Astrocyte (in vitro differentiated cells and primary cell): ENCODE results near the gene EGLN3. TPM values are rescaled to one million over a fixed set of nuclear protein-coding genes. Genes with fewer than 3 reads are reported as not detected.

Source experiments
- DNase-seq: peaks from one replicate; pipeline ENCODE4 v3.0.0-alpha.2; 2010; ENCODE audit warnings: low read depth
- FAIRE-seq: peaks from 2 replicates; lab custom pipeline; 2011; peaks lifted over from hg19 to GRCh38; lab: Jason Lieb, UNC
- H2AFZ ChIP-seq: 2 replicates; pipeline ENCODE4 v1.6.0; 2012; ENCODE audit warnings: low read depth, low read length, inconsistent platforms
- H3K27ac ChIP-seq: 2 replicates; pipeline ENCODE4 v1.5.1; 2011; ENCODE audit warnings: low read depth, low read length, inconsistent platforms
- H3K27me3 ChIP-seq: 2 replicates; pipeline ENCODE4 v1.6.0; 2011; ENCODE audit warnings: low read length, inconsistent platforms; ENCODE audit not compliant: insufficient read depth
- H3K36me3 ChIP-seq: 2 replicates; pipeline ENCODE4 v1.5.1; 2011; ENCODE audit warnings: low read length, inconsistent platforms; ENCODE audit not compliant: insufficient read depth
- H3K4me1 ChIP-seq: 2 replicates; pipeline ENCODE4 v1.5.1; 2011; ENCODE audit warnings: low read length, inconsistent platforms; ENCODE audit not compliant: insufficient read depth
- H3K4me2 ChIP-seq: 2 replicates; pipeline ENCODE4 v1.6.0; 2012; ENCODE audit warnings: low read length, inconsistent platforms
- H3K4me3 ChIP-seq: 2 replicates; pipeline ENCODE4 v1.5.1; 2011; ENCODE audit warnings: low read depth, mild to moderate bottlenecking, low read length, inconsistent platforms; ENCODE audit not compliant: insufficient read depth
- H3K79me2 ChIP-seq: 2 replicates; pipeline ENCODE4 v1.6.0; 2012; ENCODE audit warnings: mild to moderate bottlenecking, low read length, inconsistent platforms; ENCODE audit not compliant: insufficient read depth
- H3K9ac ChIP-seq: 2 replicates; pipeline ENCODE4 v1.6.0; 2012; ENCODE audit warnings: mild to moderate bottlenecking, low read length, inconsistent platforms
- H3K9me3 ChIP-seq: 2 replicates; pipeline ENCODE4 v1.5.1; 2012; ENCODE audit warnings: low read depth, mild to moderate bottlenecking, low read length, inconsistent platforms; ENCODE audit not compliant: insufficient read depth
- H4K20me1 ChIP-seq: 2 replicates; pipeline ENCODE4 v1.6.0; 2012; ENCODE audit warnings: low read length, inconsistent platforms; ENCODE audit not compliant: insufficient read depth
- H3K27ac Mint-ChIP-seq: one replicate; pipeline ENCODE4 v1.8.0; 2021; ENCODE audit warnings: mild to moderate bottlenecking, mixed read lengths; ENCODE audit not compliant: unreplicated experiment
- H3K27me3 Mint-ChIP-seq: one replicate; pipeline ENCODE4 v1.8.0; 2021; ENCODE audit warnings: low read depth, mixed read lengths; ENCODE audit not compliant: unreplicated experiment
- H3K36me3 Mint-ChIP-seq: one replicate; pipeline ENCODE4 v1.8.0; 2021; ENCODE audit warnings: low read depth, mixed read lengths; ENCODE audit not compliant: unreplicated experiment
- H3K4me1 Mint-ChIP-seq: one replicate; pipeline ENCODE4 v1.8.0; 2021; ENCODE audit warnings: low read depth, mixed read lengths; ENCODE audit not compliant: unreplicated experiment
- H3K4me3 Mint-ChIP-seq: one replicate; pipeline ENCODE4 v1.8.0; 2021; ENCODE audit warnings: mild to moderate bottlenecking, moderate library complexity, mixed read lengths; ENCODE audit not compliant: unreplicated experiment
- H3K9me3 Mint-ChIP-seq: one replicate; pipeline ENCODE4 v1.8.0; 2021; ENCODE audit warnings: mild to moderate bottlenecking, mixed read lengths; ENCODE audit not compliant: unreplicated experiment
- EZH2 ChIP-seq: IDR thresholded peaks from 2 replicates; pipeline ENCODE4 v1.6.1; 2012; ENCODE audit warnings: mild to moderate bottlenecking, low read length, inconsistent platforms; ENCODE audit not compliant: insufficient read depth
- total RNA-seq: library from RNA; stranded (reverse); gene quantifications from 2 replicates; pipeline ENCODE4 v1.2.1, GENCODE V29; 2021
- TF ChIP-seq, protein P1 (sequence below): IDR thresholded peaks from 2 replicates; pipeline ENCODE4 v1.5.1; 2011; ENCODE audit warnings: low read depth, mild to moderate bottlenecking, inconsistent platforms, low read length, moderate library complexity; ENCODE audit not compliant: insufficient read depth

The EGLN3 gene
- total RNA-seq, 1 donor from 2014 or later, result 13.3 TPM

GRCh38 chr14:33987565-33988080 is 36.7 kb upstream of the EGLN3 start:
- Histone ChIP-seq H3K9me3 (peaks cover 4% of the 10 kb centered on the region), H3K79me2 (no peaks in the 10 kb centered on the region), H2AFZ (no peak overlapping the region), H4K20me1 (no peaks in the 10 kb centered on the region), H3K4me3 (no peak overlapping the region), H3K9ac (no peak overlapping the region), H3K27me3 (no peaks in the 10 kb centered on the region), H3K4me2 (no peak overlapping the region), H3K4me1 (peaks cover 16% of the 10 kb centered on the region), H3K27ac (no peak overlapping the region), H3K36me3 (no peaks in the 10 kb centered on the region)
- FAIRE-seq (no peak), DNase-seq (no peak)
- TF ChIP-seq, protein P1, sequence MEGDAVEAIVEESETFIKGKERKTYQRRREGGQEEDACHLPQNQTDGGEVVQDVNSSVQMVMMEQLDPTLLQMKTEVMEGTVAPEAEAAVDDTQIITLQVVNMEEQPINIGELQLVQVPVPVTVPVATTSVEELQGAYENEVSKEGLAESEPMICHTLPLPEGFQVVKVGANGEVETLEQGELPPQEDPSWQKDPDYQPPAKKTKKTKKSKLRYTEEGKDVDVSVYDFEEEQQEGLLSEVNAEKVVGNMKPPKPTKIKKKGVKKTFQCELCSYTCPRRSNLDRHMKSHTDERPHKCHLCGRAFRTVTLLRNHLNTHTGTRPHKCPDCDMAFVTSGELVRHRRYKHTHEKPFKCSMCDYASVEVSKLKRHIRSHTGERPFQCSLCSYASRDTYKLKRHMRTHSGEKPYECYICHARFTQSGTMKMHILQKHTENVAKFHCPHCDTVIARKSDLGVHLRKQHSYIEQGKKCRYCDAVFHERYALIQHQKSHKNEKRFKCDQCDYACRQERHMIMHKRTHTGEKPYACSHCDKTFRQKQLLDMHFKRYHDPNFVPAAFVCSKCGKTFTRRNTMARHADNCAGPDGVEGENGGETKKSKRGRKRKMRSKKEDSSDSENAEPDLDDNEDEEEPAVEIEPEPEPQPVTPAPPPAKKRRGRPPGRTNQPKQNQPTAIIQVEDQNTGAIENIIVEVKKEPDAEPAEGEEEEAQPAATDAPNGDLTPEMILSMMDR, result no peak
- no peak for TF ChIP-seq EZH2
- peaks cover 26% of the 10 kb centered on the region for H3K4me1 Mint-ChIP-seq
- H3K4me3 Mint-ChIP-seq, result no peak overlapping the region
- peaks cover 7% of the 10 kb centered on the region for H3K9me3 Mint-ChIP-seq
- H3K27me3 Mint-ChIP-seq, result no peaks in the 10 kb centered on the region
- H3K36me3 Mint-ChIP-seq, result peaks cover 2% of the 10 kb centered on the region
- H3K27ac Mint-ChIP-seq, result peak overlapping the region; percentile 50

GRCh38 chr14:33986804-33987203 is 35.9 kb upstream of the EGLN3 start:
- peak overlapping the region; percentile 66 for H2AFZ ChIP-seq
- H3K9ac ChIP-seq, result no peak overlapping the region
- H3K4me2 ChIP-seq, result peak overlapping the region; percentile 14
- no peaks in the 10 kb centered on the region for H3K27me3 ChIP-seq
- no peaks in the 10 kb centered on the region for H3K36me3 ChIP-seq
- no peak overlapping the region for H3K27ac ChIP-seq
- Mint-ChIP-seq H3K27ac (peak overlapping the region; percentile 50), H3K9me3 (peaks cover 7% of the 10 kb centered on the region), H3K4me3 (no peak overlapping the region), H3K27me3 (no peaks in the 10 kb centered on the region), H3K36me3 (peaks cover 2% of the 10 kb centered on the region), H3K4me1 (peaks cover 24% of the 10 kb centered on the region)
- no peaks in the 10 kb centered on the region for H4K20me1 ChIP-seq
- DNase-seq, result peak; percentile 97
- H3K9me3 ChIP-seq, result peaks cover 4% of the 10 kb centered on the region
- FAIRE-seq, result peak; percentile 94
- H3K4me3 ChIP-seq, result no peak overlapping the region
- H3K79me2 ChIP-seq, result no peaks in the 10 kb centered on the region
- TF ChIP-seq, protein P1, result no peak
- TF ChIP-seq EZH2, result no peak
- H3K4me1 ChIP-seq, result peaks cover 16% of the 10 kb centered on the region

DNA sequence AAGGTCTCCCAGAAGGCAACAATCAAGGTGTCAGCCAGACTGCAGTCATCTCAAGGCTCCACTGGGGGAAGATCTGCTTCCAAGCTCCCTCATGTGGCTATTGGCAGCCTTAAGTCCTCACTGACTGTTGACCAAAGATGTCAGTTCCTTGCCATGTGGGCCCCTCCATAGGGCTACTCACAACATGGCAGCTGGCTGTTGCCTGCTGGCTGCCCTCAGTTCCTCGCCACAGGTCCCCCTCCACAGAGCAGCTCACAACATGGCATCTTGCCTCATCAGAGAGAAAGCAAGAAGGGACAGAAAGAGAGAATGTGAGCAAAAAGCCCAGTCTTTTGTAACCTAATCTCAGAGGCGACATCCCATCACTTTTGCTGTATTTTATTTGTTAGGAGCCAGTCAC is 34.4 kb upstream of the EGLN3 start:
- Histone ChIP-seq H3K27me3 (no peaks in the 10 kb centered on the region), H4K20me1 (no peaks in the 10 kb centered on the region), H3K9ac (no peak overlapping the region), H3K4me3 (no peak overlapping the region), H2AFZ (no peak overlapping the region), H3K4me2 (no peak overlapping the region), H3K4me1 (peaks cover 13% of the 10 kb centered on the region), H3K9me3 (peaks cover 4% of the 10 kb centered on the region), H3K27ac (no peak overlapping the region), H3K36me3 (no peaks in the 10 kb centered on the region), H3K79me2 (no peaks in the 10 kb centered on the region)
- Mint-ChIP-seq H3K27ac (no peak overlapping the region), H3K4me1 (peaks cover 20% of the 10 kb centered on the region), H3K9me3 (peaks cover 7% of the 10 kb centered on the region), H3K27me3 (no peaks in the 10 kb centered on the region), H3K4me3 (no peak overlapping the region), H3K36me3 (peaks cover 2% of the 10 kb centered on the region)
- DNase-seq (no peak), FAIRE-seq (no peak)
- TF ChIP-seq, protein P1, result no peak
- no peak for TF ChIP-seq EZH2
